GM12891 (cell line): ENCODE results near the gene CCL20.
"Not testable (repeated sequence)": the region's sequence is repeated elsewhere in the genome, so short reads cannot be mapped to it uniquely, and the experiment has no call there.

ENCODE experiments used
- DNase-seq: peaks from one replicate; pipeline ENCODE4 v3.0.0; 2011; ENCODE audit warnings: low spot score; ENCODE audit not compliant: insufficient read length
- FAIRE-seq: peaks from 2 replicates; lab custom pipeline; 2011; peaks lifted over from hg19 to GRCh38; lab: Jason Lieb, UNC
- PAX5 ChIP-seq: IDR thresholded peaks from 2 replicates; pipeline ENCODE4 v1.6.1; 2011; ENCODE audit warnings: low read length, moderate library complexity, mild to moderate bottlenecking; ENCODE audit not compliant: insufficient read depth, severe bottlenecking
- POLR2A ChIP-seq: IDR thresholded peaks from 2 replicates; pipeline ENCODE4 v1.6.1; 2011; ENCODE audit warnings: low read depth, low read length, control low read depth
- POLR2AphosphoS5 ChIP-seq: IDR thresholded peaks from 2 replicates; pipeline ENCODE4 v1.6.1; 2011; ENCODE audit warnings: low read depth, low read length, control low read depth
- POU2F2 ChIP-seq: IDR thresholded peaks from 2 replicates; pipeline ENCODE4 v1.6.1; 2011; ENCODE audit warnings: low read depth, mild to moderate bottlenecking, control low read depth, low read length, moderate library complexity
- SPI1 ChIP-seq: IDR thresholded peaks from 2 replicates; pipeline ENCODE4 v1.6.1; 2011; ENCODE audit warnings: low read depth, low read length, control low read depth
- TAF1 ChIP-seq: IDR thresholded peaks from 2 replicates; pipeline ENCODE4 v1.6.1; 2011; ENCODE audit warnings: low read depth, low read length, control low read depth

The CCL20 gene

DNA sequence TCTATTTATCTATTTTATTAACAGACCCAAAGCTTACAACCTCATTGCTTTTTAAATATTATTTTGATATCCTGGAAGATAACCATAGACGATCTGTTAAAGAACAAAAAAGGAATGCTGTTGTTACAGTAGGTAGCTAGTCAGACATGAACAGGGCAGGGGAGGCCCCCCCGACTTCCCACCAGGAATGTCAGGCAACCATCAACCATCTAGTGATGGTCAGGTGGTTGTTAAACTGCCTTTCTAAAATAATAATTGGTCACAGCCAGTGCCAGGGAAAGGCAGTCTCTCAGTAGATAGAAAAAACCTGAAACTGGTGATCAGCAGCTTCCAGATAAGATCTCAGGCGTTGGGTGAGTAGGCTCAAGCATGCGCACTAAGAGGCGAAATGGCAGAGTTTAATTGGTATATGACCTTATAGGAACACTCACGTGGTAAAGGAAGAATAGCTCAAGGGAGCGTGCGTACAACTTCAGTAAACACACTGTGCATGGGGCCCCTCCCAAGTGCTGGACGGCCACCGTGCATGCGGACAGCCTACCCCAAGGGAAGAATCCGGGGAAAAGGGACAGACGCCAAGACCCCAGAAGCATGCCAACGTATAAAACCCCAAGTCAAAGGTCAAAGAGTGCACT, 32.5 kb upstream of the CCL20 start:
- no peak for TF ChIP-seq TAF1
- no peak for TF ChIP-seq POLR2AphosphoS5
- TF ChIP-seq PAX5: no peak
- no peak for TF ChIP-seq POU2F2
- no peak for TF ChIP-seq SPI1
- TF ChIP-seq POLR2A: no peak
- DNase-seq (no peak), FAIRE-seq (no peak)

- TF ChIP-seq SPI1: no peak
- DNase-seq (no peak), FAIRE-seq (no peak)
These were observed 31.8 kb upstream of the CCL20 start for GRCh38 chr2:227781841-227782240.

DNA sequence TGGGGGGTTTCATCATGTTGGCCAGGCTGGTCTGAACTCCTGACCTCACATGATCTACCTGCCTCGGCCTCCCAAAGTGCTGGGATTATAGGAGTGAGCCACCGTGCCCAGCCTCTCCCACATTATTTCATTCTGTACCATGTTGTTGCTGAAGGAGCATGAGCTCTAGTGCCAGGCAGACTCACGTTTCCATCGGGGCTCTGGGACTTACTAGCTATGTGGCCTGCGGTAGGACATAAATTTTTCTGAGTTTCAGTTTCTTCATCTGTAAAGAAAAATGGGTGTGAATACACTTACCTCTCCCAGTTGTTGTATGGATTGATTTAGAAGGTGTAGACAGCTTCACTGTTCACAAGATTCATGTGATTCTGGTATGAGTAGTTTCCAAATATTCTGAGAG, 30.8 kb upstream of the CCL20 start:
- TF ChIP-seq POLR2A: no peak
- no peak for TF ChIP-seq TAF1
- no peak for TF ChIP-seq SPI1
- TF ChIP-seq PAX5: no peak
- no peak for TF ChIP-seq POLR2AphosphoS5
- no peak for TF ChIP-seq POU2F2
- FAIRE-seq (no peak), DNase-seq (no peak)

GRCh38 chr2:227783404-227784138, 30.1 kb upstream of the CCL20 start:
- FAIRE-seq (peak; percentile 91), DNase-seq (peak; percentile 30)
- TF ChIP-seq POLR2A: no peak
- 0 out of 2 replicates have a peak, but pooled peaks have one; percentile 27 for TF ChIP-seq TAF1
- TF ChIP-seq SPI1: peak; percentile 87

DNA sequence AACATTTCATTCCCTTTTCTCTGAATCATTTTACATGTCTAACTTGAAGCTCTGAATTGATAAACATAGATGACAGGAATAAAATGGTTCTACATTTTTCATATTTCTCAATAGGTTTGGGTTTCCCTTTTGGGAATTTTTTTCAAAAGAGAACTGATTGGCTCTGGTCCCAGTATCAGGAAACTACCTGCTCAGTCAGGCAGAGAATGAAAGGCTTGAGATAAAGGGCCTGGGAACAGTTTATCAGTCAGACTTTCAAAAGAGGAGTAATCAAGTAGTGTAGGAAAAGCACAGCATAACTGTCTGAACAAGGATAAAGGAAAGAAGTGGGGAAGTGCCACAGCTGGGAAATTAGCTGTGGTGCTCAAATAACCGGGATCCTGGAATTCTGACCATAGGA, 28.3 kb upstream of the CCL20 start:
- TF ChIP-seq SPI1 (no peak), POU2F2 (no peak), TAF1 (no peak), POLR2AphosphoS5 (no peak), PAX5 (no peak), POLR2A (no peak)
- no peak for FAIRE-seq
- DNase-seq: no peak

GRCh38 chr2:227788561-227789018, 25.1 kb upstream of the CCL20 start:
- TF ChIP-seq POU2F2: no peak
- TF ChIP-seq POLR2A: no peak
- no peak for TF ChIP-seq POLR2AphosphoS5
- TF ChIP-seq PAX5: no peak
- no peak for TF ChIP-seq TAF1
- TF ChIP-seq SPI1: no peak
- DNase-seq (no peak), FAIRE-seq (no peak)

DNA sequence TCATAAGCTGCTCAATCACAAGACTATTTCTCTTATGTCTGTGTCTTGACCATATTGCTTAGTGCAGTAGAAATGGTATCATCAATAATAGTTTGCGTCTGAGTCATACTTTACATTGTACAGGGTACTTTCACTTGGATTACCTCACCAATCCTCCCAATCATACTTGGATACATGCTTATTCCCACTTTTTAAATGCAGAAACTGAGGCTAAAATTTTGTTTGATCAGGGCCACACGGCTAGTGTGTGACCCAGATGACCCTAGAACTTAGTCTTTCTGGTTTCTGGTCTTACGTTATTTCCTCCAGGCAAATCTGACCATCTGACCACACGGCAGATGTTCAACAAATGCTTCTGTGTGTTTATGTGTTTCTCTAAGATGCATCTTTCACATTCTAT, 23.8 kb upstream of the CCL20 start:
- no peak for FAIRE-seq

GRCh38 chr2:227793148-227793712, 20.4 kb upstream of the CCL20 start:
- no peak for DNase-seq
- FAIRE-seq: no peak
- TF ChIP-seq POLR2A: no peak
- TF ChIP-seq PAX5: no peak
- TF ChIP-seq POLR2AphosphoS5: no peak
- no peak for TF ChIP-seq POU2F2
- no peak for TF ChIP-seq SPI1
- no peak for TF ChIP-seq TAF1

More for the DNA sequence above, 23.8 kb upstream of the CCL20 start:
- no peak for TF ChIP-seq POU2F2
- no peak for TF ChIP-seq TAF1
- no peak for TF ChIP-seq PAX5
- TF ChIP-seq SPI1: no peak
- TF ChIP-seq POLR2AphosphoS5: no peak
- no peak for TF ChIP-seq POLR2A
- DNase-seq: no peak

GRCh38 chr2:227796045-227796711, 17.5 kb upstream of the CCL20 start:
- no peak for FAIRE-seq
- no peak for DNase-seq
- TF ChIP-seq TAF1 (no peak), POLR2A (no peak), POLR2AphosphoS5 (no peak), SPI1 (no peak), PAX5 (no peak)

GRCh38 chr2:227796768-227797167, 16.9 kb upstream of the CCL20 start:
- DNase-seq, FAIRE-seq: not testable (repeated sequence)
